Suprapubic skin (tissue), 4 donors: Measurements from ENCODE around the gene DHX30. TPM values are rescaled to one million over a fixed set of nuclear protein-coding genes. Genes with fewer than 3 reads are reported as not detected.
A peak's percentile ranks its signal among the peaks of the same experiment; 100 is the strongest.
"Not testable (repeated sequence)": the region's sequence is repeated elsewhere in the genome, so short reads cannot be mapped to it uniquely, and the experiment has no call there.

ENCODE experiments used
- DNase-seq, 2 donors: peaks; one replicate each; pipeline ENCODE4 v3.0.0-alpha.2; 2019; ENCODE audit warnings: low spot score in 2 of 2
- H3K27ac ChIP-seq: fragments of 200-600 bp; sonication (generic); one replicate; pipeline ENCODE4 v1.5.1; 2019
- H3K27me3 ChIP-seq: fragments of 200-600 bp; sonication (generic); one replicate; pipeline ENCODE4 v1.5.1; 2019
- H3K36me3 ChIP-seq: fragments of 200-600 bp; sonication (generic); one replicate; pipeline ENCODE4 v1.5.1; 2019
- H3K4me1 ChIP-seq: fragments of 200-600 bp; sonication (generic); one replicate; pipeline ENCODE4 v1.5.1; 2019
- H3K4me3 ChIP-seq: fragments of 200-600 bp; sonication (generic); one replicate; pipeline ENCODE4 v1.5.1; 2019; ENCODE audit warnings: mild to moderate bottlenecking
- H3K9me3 ChIP-seq: fragments of 200-600 bp; sonication (generic); one replicate; pipeline ENCODE4 v1.5.1; 2019
- EP300 ChIP-seq: sonication (generic); formaldehyde crosslinking; IDR thresholded peaks from one replicate; pipeline ENCODE4 v1.6.1; 2017; ENCODE audit warnings: antibody characterized with exemption
- POLR2A ChIP-seq, 2 donors: fragments of 450-650 bp; IDR thresholded peaks; one replicate each; pipeline ENCODE4 v1.6.1; 2017; ENCODE audit warnings: antibody characterized with exemption in 2 of 2, mild to moderate bottlenecking in 2 of 2, moderate library complexity in 2 of 2
- POLR2AphosphoS5 ChIP-seq, 3 donors: sonication (generic); formaldehyde crosslinking; IDR thresholded peaks; one replicate each; pipeline ENCODE4 v1.6.1; 2017; ENCODE audit warnings: antibody characterized with exemption in 3 of 3
- WGBS: methylation state at CpG from one replicate; pipeline ENCODE4 v1.1.5; 2018; 5-methylcytosine and 5-hydroxymethylcytosine counted together
- total RNA-seq, 4 donors: library from RNA; depleted of rRNA; stranded (reverse); fragments of >200 nt; gene quantifications; one replicate each; pipeline ENCODE4 v1.1.0, GENCODE V29; 2016
- TF ChIP-seq, protein P1 (sequence below), 2 donors: fragments of 200-600 bp in 1 of 2; fragments of 450-650 bp in 1 of 2; sonication (generic) in 1 of 2; IDR thresholded peaks; one replicate each; pipeline ENCODE4 v1.5.1; 2016 to 2019; ENCODE audit warnings: antibody characterized with exemption in 2 of 2, mild to moderate bottlenecking in 1 of 2, moderate library complexity in 1 of 2

DHX30 gene
- total RNA-seq, 4 donors from 2014 or later = 56.7 to 74.1 (median 69.4) TPM

- peaks cover 17% of the 10 kb centered on the region for H3K36me3 ChIP-seq
- 62% methylated on average over 2 of the region's 3 CpGs for WGBS
These were observed 81.7 kb downstream of the DHX30 start for GRCh38 chr3:47884603-47885002.

GRCh38 chr3:47885168-47885567, 82.2 kb downstream of the DHX30 start:
- Histone ChIP-seq H3K4me1 (peaks cover 5% of the 10 kb centered on the region), H3K36me3 (peaks cover 17% of the 10 kb centered on the region), H3K4me3 (no peak overlapping the region), H3K27me3 (no peaks in the 10 kb centered on the region), H3K27ac (no peak overlapping the region), H3K9me3 (no peaks in the 10 kb centered on the region)
- WGBS = 100% methylated on average over 1 of the region's 1 CpG
- no peak for DNase-seq
- TF ChIP-seq EP300 = no peak
- TF ChIP-seq POLR2A (IDR thresholded peaks at IDR 0.05) = no peak
- TF ChIP-seq POLR2AphosphoS5 (IDR thresholded peaks at IDR 0.05) = no peak
- TF ChIP-seq, protein P1, sequence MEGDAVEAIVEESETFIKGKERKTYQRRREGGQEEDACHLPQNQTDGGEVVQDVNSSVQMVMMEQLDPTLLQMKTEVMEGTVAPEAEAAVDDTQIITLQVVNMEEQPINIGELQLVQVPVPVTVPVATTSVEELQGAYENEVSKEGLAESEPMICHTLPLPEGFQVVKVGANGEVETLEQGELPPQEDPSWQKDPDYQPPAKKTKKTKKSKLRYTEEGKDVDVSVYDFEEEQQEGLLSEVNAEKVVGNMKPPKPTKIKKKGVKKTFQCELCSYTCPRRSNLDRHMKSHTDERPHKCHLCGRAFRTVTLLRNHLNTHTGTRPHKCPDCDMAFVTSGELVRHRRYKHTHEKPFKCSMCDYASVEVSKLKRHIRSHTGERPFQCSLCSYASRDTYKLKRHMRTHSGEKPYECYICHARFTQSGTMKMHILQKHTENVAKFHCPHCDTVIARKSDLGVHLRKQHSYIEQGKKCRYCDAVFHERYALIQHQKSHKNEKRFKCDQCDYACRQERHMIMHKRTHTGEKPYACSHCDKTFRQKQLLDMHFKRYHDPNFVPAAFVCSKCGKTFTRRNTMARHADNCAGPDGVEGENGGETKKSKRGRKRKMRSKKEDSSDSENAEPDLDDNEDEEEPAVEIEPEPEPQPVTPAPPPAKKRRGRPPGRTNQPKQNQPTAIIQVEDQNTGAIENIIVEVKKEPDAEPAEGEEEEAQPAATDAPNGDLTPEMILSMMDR (IDR thresholded peaks at IDR 0.05) = no peak

More at GRCh38 chr3:47884603-47885002, 81.7 kb downstream of the DHX30 start:
- TF ChIP-seq, protein P1 (IDR thresholded peaks at IDR 0.05) = no peak
- TF ChIP-seq POLR2A (IDR thresholded peaks at IDR 0.05) = no peak
- TF ChIP-seq EP300 = no peak
- no peak for TF ChIP-seq POLR2AphosphoS5 (IDR thresholded peaks at IDR 0.05)
- no peak overlapping the region for H3K4me3 ChIP-seq
- DNase-seq = no peak
- H3K27me3 ChIP-seq = no peaks in the 10 kb centered on the region
- no peaks in the 10 kb centered on the region for H3K4me1 ChIP-seq
- H3K9me3 ChIP-seq = no peaks in the 10 kb centered on the region
- H3K27ac ChIP-seq = no peak overlapping the region

- not testable (repeated sequence) for DNase-seq, H3K27me3 ChIP-seq, H3K27ac ChIP-seq, H3K4me3 ChIP-seq, H3K9me3 ChIP-seq
- Histone ChIP-seq H3K36me3 (peaks cover 38% of the 10 kb centered on the region), H3K4me1 (peaks cover 23% of the 10 kb centered on the region)
- WGBS = 90% methylated on average over 9 of the region's 9 CpGs
These were observed 85.1 kb downstream of the DHX30 start for GRCh38 chr3:47887991-47888390.

DNA sequence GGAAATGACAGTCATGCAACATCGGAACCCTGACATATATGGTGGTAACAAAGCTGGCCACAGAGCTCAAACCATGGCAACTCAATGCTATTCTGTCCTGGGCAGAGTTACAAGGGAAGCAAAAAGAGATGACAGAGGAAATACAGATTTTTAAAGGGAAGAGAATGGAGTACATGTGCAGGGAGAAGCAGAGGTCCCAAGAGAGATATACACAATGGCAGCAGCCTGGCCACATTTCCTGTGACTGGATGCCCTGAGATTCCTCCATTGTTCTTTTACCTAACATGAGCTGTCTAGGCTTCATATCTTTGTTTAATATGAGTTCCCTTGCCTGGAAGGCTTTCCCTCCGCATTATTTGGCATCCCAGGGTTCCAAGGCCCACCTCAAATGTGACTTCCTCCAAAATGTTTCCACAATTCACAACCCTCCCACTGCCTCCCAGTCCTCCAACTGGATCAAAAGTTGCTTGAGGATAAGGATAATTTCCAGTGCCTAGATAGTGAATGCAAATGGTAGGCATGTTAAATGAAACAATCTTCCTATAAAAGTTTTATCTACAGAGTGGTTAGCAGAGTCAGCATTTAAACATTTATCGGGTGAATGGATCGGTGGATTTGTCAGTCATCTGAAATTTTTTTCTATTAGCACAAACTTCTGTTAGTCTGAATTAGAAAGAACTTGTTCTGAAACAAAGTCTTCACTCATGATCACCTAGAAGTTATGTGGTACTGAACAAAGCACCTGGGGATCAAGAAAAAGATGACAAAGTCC, 86.2 kb downstream of the DHX30 start:
- H3K9me3 ChIP-seq = no peaks in the 10 kb centered on the region
- no peak overlapping the region for H3K27ac ChIP-seq
- DNase-seq = no peak
- peaks cover 23% of the 10 kb centered on the region for H3K4me1 ChIP-seq
- TF ChIP-seq POLR2A (IDR thresholded peaks at IDR 0.05) = no peak
- no peak overlapping the region for H3K4me3 ChIP-seq
- H3K27me3 ChIP-seq = no peaks in the 10 kb centered on the region
- H3K36me3 ChIP-seq = peaks cover 42% of the 10 kb centered on the region
- 94% methylated on average over 4 of the region's 4 CpGs for WGBS

GRCh38 chr3:47890126-47890827, 87.3 kb downstream of the DHX30 start:
- no peaks in the 10 kb centered on the region for H3K27me3 ChIP-seq
- no peak for DNase-seq
- H3K4me1 ChIP-seq = peaks cover 23% of the 10 kb centered on the region
- peaks cover 43% of the 10 kb centered on the region for H3K36me3 ChIP-seq
- WGBS = 64% methylated on average over 3 of the region's 3 CpGs
- no peaks in the 10 kb centered on the region for H3K9me3 ChIP-seq
- no peak overlapping the region for H3K27ac ChIP-seq
- H3K4me3 ChIP-seq = no peak overlapping the region
- TF ChIP-seq EP300 (no peak), POLR2A (IDR thresholded peaks at IDR 0.05) (no peak), POLR2AphosphoS5 (IDR thresholded peaks at IDR 0.05) (no peak)
- TF ChIP-seq, protein P1 (IDR thresholded peaks at IDR 0.05) = no peak

- H3K27ac ChIP-seq = peak overlapping the region; percentile 11
- WGBS = 70% methylated on average over 10 of the region's 10 CpGs
- no peaks in the 10 kb centered on the region for H3K9me3 ChIP-seq
- peaks cover 44% of the 10 kb centered on the region for H3K36me3 ChIP-seq
- TF ChIP-seq EP300 = no peak
- TF ChIP-seq POLR2AphosphoS5 (IDR thresholded peaks at IDR 0.05) = peak in 1 of 3 donors; percentile 6
- TF ChIP-seq, protein P1 (IDR thresholded peaks at IDR 0.05) = no peak
- H3K27me3 ChIP-seq = no peaks in the 10 kb centered on the region
- DNase-seq = no peak
- H3K4me1 ChIP-seq = peaks cover 23% of the 10 kb centered on the region
- H3K4me3 ChIP-seq = no peak overlapping the region
These were observed 88.1 kb downstream of the DHX30 start for GRCh38 chr3:47890828-47891612.
